Peyer's patch (tissue), 4 donors: ENCODE results near the gene TMEM176A.

ENCODE experiments used
- POLR2A ChIP-seq, 2 donors: fragments of 450-650 bp; IDR thresholded peaks; one replicate each; pipeline ENCODE4 v1.5.1; 2017; ENCODE audit warnings: antibody characterized with exemption in 2 of 2, mild to moderate bottlenecking in 2 of 2, moderate library complexity in 2 of 2
- TF ChIP-seq, protein P1 (sequence below), 6 experiments: fragments of 450-650 bp in 4 of 6; fragments of 200-600 bp in 2 of 6; sonication (generic) in 1 of 6; IDR thresholded peaks; one replicate each; pipeline ENCODE4 v1.5.1; 2017 to 2019; ENCODE audit warnings: antibody characterized with exemption in 6 of 6, mild to moderate bottlenecking in 3 of 6, moderate library complexity in 1 of 6

DNA sequence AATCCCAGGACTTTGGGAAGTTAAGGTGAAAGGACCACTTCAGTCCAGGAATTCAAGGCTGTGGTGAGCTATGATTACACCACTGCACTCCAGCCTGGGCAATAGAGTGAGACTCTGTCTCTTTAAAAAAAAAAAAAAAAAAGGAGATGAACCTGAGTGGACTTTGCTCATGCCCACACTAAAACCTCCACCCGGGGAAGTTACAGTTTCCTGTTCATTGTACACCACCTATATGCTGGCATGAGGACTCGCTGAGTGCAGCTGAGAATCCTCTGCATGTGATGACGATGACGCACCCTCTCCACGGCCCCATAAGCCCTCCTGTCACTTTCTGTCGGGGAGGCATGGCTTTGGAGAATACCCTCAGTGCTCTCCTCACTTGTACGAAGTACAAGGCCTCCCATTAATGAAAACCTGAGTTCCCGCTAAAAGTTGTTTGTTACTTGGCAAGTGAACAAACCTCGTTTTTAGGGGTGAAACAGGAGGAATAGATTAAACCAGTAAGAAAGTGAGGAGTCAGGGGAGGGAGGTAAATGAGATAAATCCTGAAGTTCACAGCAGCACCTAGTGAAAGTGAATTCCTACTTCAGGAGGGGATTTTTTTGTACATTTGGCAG is 16.3 kb upstream of the TMEM176A start:
- TF ChIP-seq, protein P1, sequence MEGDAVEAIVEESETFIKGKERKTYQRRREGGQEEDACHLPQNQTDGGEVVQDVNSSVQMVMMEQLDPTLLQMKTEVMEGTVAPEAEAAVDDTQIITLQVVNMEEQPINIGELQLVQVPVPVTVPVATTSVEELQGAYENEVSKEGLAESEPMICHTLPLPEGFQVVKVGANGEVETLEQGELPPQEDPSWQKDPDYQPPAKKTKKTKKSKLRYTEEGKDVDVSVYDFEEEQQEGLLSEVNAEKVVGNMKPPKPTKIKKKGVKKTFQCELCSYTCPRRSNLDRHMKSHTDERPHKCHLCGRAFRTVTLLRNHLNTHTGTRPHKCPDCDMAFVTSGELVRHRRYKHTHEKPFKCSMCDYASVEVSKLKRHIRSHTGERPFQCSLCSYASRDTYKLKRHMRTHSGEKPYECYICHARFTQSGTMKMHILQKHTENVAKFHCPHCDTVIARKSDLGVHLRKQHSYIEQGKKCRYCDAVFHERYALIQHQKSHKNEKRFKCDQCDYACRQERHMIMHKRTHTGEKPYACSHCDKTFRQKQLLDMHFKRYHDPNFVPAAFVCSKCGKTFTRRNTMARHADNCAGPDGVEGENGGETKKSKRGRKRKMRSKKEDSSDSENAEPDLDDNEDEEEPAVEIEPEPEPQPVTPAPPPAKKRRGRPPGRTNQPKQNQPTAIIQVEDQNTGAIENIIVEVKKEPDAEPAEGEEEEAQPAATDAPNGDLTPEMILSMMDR (IDR thresholded peaks at IDR 0.05): no peak
- peak; percentile 43 to 66 for TF ChIP-seq POLR2A (IDR thresholded peaks at IDR 0.05)
